DOHH2 (cell line): ENCODE data around the gene SHC3.

Experiments used
- CTCF ChIP-seq: fragments of 200-600 bp; sonication (generic); IDR thresholded peaks from one replicate; pipeline ENCODE4 v1.5.1; 2014; ENCODE audit warnings: antibody characterized with exemption, mild to moderate bottlenecking, low read depth, low read length; ENCODE audit not compliant: poor library complexity, severe bottlenecking
- EZH2phosphoT487 ChIP-seq: fragments of 200-600 bp; sonication (generic); IDR thresholded peaks from 2 replicates; pipeline ENCODE4 v1.6.1; 2017; ENCODE audit warnings: borderline replicate concordance, mild to moderate bottlenecking, antibody characterized with exemption, low read length, moderate library complexity, mixed read lengths

GRCh38 chr9:89187541-89187940 lies 8.9 kb upstream of the SHC3 start:
- no peak for TF ChIP-seq CTCF
- TF ChIP-seq EZH2phosphoT487 = no peak
